Stromal cell of bone marrow (primary cell): ENCODE data around the gene DAB2.

Experiments
- DNase-seq: peaks from one replicate; pipeline ENCODE4 v3.0.0-alpha.2; 2012; ENCODE audit warnings: low read depth

Gene DAB2

GRCh38 chr5:39424736-39425637 lies at the start of gene DAB2:
Gene DAB2 (minus strand): TSS chr5:39424980. CDS start chr5:39394320, 30,660 bp downstream.
- DNase-seq = peak; percentile 94

DNA sequence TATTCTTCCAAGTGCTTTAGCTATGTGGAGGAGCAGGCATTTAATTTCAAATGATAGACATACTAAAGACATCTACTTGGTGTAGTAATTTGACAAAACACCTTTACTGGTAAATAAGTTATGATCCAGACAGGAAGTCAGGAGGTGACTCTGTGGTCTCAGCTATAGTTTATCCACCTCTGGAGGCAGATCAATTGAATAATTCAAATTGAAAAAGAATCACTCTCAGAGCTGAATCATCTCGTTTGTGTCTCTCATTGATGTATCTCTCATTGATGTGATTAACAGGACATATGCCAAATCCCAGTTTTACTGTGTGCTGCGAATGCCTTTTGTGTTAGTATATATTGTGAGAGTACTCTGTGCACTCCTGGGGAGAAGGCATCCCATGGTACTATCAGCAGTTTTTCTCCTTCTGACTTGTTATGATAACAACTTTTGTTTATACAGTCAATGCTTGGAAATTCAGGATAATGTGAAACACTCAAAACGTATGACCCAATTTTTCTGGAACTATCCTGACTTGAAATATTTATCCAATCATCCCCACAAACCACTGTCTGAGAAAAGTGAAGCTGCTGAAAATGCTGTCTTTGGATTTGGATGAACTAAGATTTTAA lies 48.5 kb upstream of the DAB2 start:
- DNase-seq = peak; percentile 63

DNA sequence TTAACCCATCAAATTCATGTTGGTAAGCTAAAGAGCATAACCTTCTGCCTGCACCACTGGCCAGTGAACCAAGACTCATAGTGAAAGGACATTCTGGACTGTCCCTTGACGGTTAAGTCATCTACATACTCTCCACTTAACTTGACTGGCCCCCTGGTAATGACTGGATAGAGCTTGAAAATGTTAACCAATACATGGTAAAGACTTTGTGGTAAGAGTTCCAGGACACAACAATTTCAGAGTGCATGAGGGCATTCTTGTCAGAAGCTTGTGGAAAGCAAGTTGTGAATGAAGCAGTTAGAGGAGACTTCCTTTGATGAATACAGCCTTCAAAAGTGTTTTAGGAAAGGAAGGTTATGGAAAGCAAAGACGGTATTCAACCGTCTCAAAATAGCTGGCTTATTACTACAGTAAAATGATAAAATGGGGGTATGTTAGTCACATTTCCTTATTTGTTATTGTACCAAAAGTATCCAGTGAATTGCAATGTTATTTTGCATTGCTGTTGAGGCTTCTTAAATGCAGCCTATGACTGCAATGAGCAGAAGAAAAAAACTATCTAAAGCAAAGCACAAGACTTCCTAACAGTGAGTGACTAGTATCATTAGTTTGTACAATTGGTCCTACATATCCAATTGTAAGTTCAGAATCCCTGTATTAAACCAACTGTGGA lies 47.2 kb upstream of the DAB2 start:
- no peak for DNase-seq

DNA sequence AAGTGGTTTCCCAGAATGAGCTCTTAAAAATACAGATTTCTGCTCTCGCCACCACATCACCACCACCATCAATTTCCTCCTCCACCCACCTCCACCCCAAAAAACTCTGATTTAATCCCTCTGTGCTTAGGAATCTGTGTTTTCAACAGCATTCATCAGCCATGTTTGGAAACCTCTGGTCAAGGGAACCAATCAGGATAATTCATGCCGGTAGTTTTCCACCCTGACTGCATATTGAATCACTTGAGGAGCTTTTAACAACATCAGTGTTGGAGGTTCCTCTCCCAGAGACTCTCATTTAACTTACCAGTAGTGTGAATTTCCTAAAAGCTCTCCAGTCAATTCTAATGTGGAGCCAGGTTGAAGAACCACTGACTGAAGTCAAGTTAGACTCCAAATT lies 46.0 kb upstream of the DAB2 start:
- no peak for DNase-seq

GRCh38 chr5:39469777-39470415 lies 45.1 kb upstream of the DAB2 start:
- no peak for DNase-seq

DNA sequence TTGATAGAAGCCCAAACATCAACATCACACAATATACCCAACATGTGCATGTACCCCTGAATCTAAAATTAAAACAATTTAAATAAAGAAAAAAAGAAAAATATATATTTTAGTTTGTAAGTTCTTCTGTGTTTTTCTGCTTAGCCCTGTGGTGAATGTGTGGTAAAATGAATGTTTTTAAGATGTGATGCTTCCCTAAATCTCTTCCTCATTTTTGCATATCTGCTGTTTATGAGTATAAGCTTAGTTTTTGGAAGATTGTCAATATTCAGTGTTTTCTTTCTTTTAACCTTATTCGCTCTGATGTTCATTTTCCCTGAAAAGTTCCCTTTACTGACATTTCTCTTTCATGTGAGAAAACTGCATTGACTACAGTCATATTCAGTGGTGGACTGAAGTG lies 44.4 kb upstream of the DAB2 start:
- no peak for DNase-seq

DNA sequence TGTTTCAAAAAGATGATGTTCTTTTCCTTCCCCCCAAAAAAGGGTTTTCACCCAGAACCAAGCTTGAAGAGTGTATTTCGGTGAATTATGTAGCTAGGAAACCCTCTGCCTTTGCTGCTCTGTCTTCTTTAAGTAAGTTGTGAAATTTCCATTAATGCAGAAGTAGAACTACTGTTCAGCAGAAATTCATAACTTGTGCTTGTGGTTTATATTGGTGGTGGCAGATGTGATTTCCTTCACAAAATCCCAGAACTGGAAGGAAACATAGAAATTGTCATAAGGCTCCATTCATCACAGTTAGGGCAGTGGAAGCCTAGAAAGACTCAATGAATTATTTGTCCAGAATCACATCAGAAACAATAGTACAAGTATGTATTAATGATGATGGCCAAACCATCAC lies 42.1 kb upstream of the DAB2 start:
- DNase-seq = no peak

GRCh38 chr5:39465843-39466242 lies 41.1 kb upstream of the DAB2 start:
- DNase-seq = no peak

DNA sequence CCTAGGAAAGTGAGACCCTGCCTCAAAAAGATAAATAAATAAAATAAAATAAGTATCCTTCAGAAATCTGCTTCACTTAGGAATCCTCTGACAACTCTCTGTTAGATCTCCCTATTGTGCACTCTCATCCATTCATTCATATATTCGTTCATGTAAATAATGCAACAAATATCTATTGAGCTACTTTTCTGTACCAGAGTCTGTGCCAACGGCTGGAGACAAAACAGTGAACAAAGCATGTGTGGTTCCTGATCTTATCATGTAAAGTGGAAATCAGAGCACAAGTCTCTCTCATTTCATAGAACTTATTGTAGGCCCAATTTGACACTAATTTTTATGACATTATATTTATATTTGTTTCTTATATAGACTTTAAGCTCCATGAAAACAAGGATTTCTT lies 40.3 kb upstream of the DAB2 start:
- no peak for DNase-seq

- peak; percentile 90 for DNase-seq
Measured at GRCh38 chr5:39464088-39464487, 39.3 kb upstream of the DAB2 start.

DNA sequence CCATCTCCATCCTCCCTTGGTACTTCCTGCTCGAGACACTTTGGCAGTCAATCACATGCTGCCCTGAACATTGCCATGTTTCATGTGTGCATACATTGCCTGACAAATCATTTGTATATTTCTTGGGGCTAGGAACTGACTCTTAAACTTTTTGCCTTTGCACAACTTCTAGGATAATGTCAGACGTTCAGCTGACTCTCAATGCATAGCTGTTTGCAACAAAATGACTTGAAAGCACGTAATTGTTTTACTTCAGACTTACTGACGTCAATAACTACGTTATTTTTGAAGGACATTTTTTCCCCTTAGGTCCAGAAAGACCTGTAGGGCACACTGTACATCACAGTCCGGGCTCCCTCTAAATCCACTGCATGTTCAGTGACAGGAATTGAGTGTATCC lies 37.4 kb upstream of the DAB2 start:
- no peak for DNase-seq

DNA sequence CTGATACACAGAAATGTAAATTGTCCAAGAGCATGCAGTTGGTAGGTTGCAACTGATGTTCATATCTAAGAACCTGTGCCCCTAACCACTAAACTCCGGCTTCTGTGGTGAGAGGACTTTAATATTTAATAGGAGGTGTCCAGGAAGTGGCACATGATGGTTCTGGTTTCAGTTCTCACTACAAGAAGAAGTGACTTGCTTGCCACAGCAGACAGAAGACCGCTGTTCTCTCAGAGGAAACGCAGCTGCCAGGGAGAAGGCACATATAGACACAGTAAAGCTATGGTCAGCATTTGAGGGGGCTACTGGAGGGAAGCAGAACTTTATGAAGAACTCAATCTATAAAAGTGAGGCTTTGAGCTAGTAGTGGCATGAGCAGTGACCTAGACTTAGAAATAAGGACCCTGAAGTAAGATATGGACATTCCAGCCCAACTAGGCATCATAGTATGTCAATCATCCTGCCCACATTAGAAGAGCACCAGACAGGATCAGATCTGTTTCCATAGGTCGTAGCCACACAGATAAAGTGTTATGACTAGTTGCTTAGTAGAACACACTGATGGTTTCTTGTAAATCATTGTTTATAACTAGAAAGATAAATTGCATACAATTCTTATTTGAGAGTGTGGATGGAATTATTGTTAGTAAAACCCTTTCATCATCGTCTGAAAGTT lies 36.4 kb upstream of the DAB2 start:
- no peak for DNase-seq

DNA sequence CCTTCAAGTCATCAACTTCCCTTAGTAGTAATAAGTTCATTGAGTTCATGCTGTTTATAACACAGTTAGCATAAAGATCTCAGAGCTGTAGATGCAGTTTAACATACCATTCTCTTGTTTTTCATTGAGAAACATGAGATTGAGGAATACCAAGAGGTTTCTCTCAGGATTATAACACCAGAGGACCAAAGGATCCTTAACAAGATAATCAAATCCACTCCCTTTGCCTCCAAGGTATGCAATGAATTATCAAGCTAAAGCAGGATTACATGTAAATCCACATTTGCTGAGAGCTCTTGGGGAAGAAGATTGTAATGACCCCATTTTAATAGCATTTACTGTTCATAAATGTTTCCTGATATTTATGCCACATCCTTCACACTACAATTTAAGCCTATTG lies 35.1 kb upstream of the DAB2 start:
- DNase-seq = no peak

DNA sequence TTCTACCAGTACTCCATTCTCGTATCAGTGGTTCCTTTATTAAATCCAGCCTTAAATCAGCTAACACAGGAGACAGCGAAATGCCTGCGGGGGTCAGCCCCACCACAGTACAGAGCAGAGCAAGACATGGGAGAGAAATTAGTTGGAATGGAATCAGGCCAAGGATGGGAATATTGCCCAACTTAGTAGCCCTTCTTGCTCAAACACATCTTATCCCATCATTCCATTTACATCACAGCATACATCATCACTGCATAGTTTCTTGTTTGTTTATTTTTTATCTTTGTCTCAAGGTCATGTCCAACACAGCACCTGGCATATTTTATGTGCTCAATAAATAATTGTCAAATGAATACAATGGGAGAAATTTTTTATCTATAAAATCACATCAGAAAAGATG lies 34.3 kb upstream of the DAB2 start:
- DNase-seq = no peak

- DNase-seq = no peak
Measured at GRCh38 chr5:39455645-39456044, 30.9 kb upstream of the DAB2 start.

DNA sequence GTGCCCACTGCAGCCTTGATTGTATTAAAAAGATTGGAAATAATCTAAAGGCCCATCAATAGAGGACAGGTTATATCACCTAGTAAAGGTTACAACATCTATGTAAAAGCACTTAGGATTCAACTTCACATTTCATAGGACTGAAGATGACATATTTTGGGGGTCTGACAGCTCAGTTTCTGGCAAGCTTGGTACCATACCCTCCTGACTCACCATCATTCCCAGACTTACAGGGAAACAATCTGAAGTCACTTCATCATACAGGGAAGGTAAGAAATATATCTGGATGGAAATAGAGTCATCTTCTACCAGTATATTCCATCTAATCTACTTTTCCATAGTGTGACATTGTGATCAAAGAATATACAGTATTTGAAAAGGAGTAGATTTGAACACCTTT lies 28.8 kb upstream of the DAB2 start:
- DNase-seq = no peak

GRCh38 chr5:39452846-39453245 lies 28.1 kb upstream of the DAB2 start:
- DNase-seq = no peak

GRCh38 chr5:39451276-39451941 lies 26.6 kb upstream of the DAB2 start:
- DNase-seq = no peak

GRCh38 chr5:39450487-39450886 lies 25.7 kb upstream of the DAB2 start:
- DNase-seq = no peak

DNA sequence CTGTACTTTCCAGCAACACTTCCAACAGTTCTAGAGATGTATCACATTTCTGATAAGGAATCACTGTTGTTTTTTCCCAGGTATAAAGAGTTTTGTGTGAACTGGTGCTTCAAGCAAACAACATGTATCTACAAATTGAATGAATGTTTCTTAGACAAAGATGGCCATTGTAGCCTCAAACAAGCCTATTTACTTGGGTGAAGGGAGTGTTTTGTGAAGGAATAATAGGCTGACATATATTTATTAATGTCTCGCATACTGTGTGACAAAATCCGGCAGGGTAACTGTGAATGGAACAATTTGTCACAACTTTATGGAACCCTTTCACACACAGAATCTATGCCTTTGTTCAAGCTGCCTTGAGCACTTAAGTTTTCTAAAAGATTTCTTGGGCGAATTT lies 24.8 kb upstream of the DAB2 start:
- no peak for DNase-seq

DNA sequence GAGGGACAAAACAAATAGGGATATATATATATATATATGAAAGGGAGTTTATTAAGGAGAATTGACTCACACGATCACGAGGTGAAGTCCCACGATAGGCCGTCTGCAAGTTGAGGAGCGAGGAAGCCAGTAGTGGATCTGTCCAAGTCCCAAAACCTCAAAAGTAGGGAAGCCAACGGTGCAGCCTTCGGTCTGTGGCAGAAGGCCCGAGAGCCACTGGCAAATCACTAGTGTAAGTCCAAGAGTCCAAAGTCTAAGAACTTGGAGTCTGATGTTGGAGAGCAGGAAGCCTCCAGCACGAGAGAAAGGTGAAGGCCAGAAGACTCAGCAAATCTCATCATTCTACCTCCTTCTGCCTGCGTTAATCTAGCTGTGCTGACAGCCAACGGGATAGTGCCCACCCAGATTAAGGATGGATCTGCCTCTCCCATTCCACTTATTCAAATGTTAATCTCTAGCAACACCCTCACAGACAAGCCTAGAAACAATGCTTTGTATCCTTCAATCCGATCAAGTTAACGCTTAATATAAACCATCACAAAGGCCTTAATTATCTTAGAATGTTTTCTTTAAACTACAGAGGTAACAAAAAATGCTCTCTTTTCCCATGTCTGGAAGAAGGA lies 23.8 kb upstream of the DAB2 start:
- no peak for DNase-seq
